T-helper 22 cell (primary cell): ENCODE data around the gene GGN.
A peak's percentile ranks its signal among the peaks of the same experiment; 100 is the strongest.
"Not testable (repeated sequence)": the region's sequence is repeated elsewhere in the genome, so short reads cannot be mapped to it uniquely, and the experiment has no call there.

Experiments
- DNase-seq: peaks from one replicate; pipeline ENCODE4 v3.0.0-alpha.2; 2020; ENCODE audit warnings: low read depth

GGN gene

DNA sequence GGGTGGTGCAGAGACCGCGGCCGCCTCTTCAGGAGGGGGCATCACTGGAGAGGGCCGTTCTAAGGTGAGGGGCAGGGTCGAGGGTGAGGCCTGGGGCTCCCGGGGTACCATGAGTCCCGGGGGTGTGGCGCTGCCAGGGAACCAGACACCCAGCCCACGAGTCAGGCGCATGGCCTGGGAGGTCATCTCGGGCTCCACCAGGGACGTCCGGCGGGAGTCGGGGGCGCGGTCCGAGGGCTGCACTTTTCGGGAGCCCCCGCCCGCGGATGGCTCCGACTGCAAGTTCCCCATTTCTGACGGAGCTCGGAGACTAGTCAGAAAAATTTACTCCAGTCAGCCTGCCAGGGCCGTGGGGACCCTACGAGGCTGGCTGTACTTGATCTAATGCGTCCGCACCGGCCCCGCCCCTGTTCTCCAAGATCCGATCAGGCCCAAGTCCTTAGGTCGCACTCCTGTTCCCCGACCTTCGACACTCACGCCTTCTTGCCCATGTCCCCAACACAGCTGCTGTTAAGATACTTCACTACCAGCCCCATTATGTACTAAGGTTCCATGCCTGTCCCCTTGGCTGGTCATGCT lies 774 bp downstream of the GGN start:
- no peak for DNase-seq

- no peak for DNase-seq
Observed at GRCh38 chr19:38386300-38386970, 1.4 kb downstream of the GGN start.

GRCh38 chr19:38385804-38386257 lies 2.0 kb downstream of the GGN start:
- DNase-seq: no peak

DNA sequence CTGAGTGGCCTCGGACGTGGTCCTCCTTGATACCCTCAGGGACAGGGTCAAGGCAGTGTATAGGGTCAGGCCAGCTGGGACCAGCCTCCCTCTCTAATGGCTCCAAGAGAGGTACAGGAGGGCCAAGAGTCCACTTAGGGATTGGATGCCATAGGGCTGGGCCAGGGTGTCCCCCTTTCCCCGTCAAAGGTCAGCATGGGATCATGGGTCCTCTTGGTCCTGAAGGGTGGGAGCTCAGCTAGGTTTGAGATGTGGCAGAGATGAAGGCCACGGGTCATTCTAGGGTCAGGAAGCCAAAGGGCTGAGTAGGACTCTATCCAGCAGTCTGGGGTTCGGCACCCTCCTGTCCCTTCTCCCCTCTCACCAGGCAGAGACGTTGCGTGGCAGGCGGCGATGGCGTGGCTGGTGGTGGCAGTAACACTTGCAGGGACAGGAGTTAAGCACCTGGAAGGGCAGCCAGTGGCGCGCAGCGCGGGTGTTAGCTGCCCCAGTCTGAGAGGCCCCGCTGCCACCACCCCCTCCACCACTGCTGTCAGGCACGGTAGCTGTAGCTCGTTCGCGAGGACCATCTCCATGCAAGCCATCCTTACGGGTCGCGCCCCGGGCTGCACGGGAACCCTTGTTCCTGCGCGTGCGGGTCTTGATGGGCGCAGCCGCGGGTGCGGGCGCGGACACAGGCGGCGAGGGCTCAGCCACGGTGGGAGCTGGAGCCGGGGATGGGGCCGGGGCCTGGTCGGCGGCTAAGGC lies 2.6 kb downstream of the GGN start:
- DNase-seq: no peak

DNA sequence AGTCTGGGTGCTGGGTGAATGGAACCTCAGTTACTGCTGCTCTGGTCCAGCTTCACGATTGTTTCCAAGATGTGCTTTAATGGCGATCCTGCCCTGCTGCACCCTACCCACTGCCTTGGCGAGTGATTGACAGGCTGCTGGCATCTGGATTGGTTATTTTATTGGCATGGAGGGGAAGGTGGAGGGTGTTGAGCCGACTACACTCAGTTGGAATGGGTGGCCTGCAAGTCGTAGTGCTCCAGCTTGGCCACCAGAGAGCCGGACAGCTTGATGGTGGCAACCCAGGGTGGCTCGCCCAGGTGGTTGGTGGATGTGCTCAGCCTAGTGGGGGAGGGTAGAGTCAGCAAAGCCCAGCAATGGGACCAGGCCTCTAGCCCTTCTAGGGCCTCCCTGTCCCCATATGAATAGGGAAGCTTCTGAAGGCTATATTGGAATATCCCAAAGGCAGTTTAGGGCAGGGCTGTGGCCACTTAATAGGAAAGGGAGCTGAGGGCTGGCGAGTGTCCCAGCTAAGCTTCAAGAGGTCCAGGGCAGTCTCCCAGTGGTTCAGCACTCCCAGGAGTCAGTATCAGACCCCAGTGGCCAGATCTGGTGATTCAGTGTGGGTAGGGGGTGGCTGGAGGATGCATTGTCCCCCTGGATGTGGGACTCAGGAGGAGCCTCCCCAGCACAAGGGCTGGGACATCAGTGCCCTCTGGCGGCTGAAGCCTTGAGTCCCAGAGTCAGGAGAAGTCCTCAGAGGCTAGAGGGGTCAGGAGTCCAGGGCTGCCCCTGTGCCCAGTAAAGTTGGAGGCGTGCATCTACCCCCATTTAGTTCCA lies 3.4 kb downstream of the GGN start:
- no peak for DNase-seq

GRCh38 chr19:38383743-38384142 lies 4.1 kb downstream of the GGN start:
- no peak for DNase-seq

- no peak for DNase-seq
Observed at GRCh38 chr19:38383184-38383583, 4.7 kb downstream of the GGN start.

- no peak for DNase-seq
Observed at GRCh38 chr19:38381138-38381537, 6.7 kb downstream of the GGN start.

- DNase-seq: no peak
Observed at GRCh38 chr19:38378866-38379265, 9.0 kb downstream of the GGN start.

GRCh38 chr19:38377052-38377451 lies 10.8 kb downstream of the GGN start:
- no peak for DNase-seq

DNA sequence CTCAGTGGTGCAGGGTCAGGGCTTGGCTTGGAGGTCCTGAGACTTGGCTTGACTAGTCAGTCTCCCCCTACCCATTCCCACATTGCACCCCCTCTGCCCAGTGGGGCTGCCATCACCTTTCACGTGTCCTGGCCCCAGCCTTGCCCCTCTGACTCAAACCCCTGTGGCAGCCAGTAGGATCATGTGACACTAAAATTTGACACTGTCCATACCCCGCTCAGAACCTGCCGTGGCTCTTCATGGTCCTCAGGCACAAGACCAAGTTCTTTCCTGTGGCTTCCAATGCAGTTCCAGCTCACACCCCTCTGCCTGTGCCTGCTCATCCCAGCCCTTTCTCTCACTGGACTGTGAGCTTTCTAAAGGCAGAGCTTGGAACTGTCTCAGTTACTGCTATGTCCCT lies 11.3 kb downstream of the GGN start:
- DNase-seq: no peak

DNA sequence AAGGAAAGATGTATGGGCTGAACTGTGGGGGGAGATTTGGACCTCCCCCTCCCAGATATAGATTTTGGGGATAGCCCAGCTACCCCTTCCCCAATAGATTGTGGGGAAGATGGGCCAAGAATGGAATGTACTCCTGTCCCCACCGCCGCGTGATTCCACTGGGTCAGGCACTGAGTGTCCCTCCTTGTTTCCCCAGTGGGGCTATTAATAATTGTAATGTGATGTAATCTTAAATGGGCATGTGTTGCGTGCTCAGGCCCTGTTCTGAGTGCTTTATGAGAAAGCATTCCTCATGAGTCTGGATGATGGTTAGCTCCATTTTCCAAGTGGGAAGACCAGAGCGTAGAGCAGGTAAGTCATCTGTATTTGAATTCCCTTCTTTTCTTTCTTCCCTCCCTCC lies 12.1 kb downstream of the GGN start:
- no peak for DNase-seq

DNA sequence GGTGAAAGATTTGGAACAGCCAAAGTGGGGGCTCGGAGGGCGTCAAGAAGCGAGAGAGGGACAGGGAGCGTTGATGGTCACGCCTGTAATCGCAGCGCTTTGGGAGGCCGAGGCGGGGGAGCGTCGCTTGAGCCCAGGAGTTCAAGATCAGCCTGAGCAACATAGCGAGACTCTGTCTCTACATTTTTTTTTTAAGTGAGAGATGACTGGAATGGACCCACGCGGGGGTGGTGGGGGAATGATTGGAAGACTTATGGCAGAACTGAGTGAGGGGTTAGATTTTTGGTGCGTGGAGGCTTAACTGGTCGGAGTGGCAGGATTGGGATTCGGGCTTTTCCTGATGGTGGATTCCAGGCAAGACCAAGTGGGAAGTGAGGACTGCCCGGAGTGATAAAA lies 12.7 kb downstream of the GGN start:
- DNase-seq: no peak

- peak; percentile 98 for DNase-seq
Observed at GRCh38 chr19:38374332-38375097, 13.3 kb downstream of the GGN start, which contains the start of gene PSMD8. PSMD8 (plus strand) TSS chr19:38374571; CDS start chr19:38374602, 31 bp downstream.

DNA sequence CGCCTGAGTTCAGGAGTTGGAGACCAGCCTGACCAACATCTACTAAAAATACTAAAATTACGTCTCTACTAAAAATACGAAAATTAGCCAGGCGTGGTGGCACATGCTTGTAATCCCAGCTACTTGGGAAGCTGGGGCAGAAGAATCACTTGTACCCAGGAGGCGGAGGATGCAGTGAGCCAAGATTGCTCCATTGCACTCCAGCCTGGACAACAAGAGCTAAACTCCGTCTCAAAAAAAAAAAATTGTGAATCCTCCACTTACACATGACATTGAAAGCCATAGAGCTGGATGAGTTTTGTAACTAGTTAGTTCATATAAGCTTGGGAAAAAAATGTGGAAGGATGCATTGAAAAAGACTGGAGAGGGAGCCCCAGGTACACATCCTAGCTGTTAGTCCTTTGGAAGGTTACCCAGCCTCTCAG lies 13.9 kb downstream of the GGN start:
- DNase-seq: no peak

GRCh38 chr19:38371081-38371480 lies 16.8 kb downstream of the GGN start:
- no peak for DNase-seq

DNA sequence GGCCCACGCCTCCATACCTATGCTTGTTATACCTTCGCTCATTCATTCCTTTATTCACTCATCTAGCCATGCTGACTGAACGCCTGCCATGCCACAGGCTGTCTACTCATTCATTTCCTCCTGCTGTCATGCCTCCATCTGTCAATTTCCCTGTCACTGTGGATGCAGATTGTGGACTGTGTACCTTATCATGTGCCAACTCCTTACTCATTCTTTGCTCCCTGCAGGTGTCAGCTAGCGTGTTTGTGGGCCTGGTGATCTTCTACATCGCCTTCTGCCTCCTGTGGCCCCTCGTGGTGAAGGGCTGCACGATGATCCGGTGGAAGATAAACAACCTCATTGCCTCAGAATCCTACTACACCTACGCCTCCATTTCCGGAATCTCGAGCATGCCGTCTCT lies 17.5 kb downstream of the GGN start:
- no peak for DNase-seq

DNA sequence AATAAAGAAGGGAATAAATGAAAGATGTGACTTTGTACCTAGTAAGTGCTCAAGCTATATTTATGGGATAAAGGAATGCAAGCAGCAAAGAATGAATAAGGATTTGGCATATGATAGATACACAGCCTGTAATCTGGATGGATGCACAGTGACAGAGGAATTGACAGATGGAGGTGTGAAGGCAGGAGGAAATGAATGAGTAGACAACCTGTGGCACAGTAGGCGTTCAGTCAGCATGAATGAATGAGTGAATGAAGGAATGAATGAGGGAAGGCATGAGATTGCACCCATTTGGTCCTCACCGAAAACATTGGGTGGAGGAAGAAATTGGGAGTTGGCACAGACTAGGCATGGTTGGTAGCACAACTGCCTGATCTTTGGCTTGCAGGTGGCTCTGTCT lies 18.2 kb downstream of the GGN start:
- DNase-seq: no peak

DNA sequence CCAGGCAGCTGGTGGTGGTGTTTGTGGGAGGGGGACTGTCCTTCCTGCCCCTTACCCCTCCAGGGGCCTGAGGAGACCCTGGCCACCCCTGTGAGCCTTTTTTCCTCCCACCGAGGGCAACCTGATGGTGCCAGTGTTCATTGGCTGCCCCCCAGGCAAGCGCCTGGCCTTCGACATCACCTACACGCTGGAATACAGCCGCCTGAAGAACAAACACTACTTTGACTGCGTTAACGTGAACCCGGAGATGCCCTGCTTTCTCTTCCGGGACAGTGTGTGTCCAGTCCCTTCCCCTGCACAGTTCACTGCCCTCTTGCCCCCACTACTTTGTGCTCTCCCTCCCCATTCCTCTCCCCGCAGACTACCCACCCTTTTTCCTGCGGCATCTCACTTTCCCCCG lies 20.8 kb downstream of the GGN start:
- no peak for DNase-seq

GRCh38 chr19:38362946-38363688 lies 24.7 kb downstream of the GGN start:
- not testable (repeated sequence) for DNase-seq
